ENCODE results near the gene BIRC6. TPM values are rescaled to one million over a fixed set of nuclear protein-coding genes. Genes with fewer than 3 reads are reported as not detected.
"Not testable (repeated sequence)": the region's sequence is repeated elsewhere in the genome, so short reads cannot be mapped to it uniquely, and the experiment has no call there.

Gene BIRC6
- polyA plus RNA-seq, 1 donor (not counting 4 experiments of a cell fraction or from before 2014, with no cell fraction given), result 57.0 TPM

- Histone ChIP-seq H3K79me2 (ENCODE audit: control insufficient read depth, insufficient read depth, low read length) (peaks cover 61% of the 10 kb centered on the region), H3K27me3 (ENCODE audit: control insufficient read depth, extremely low read depth, insufficient read depth, low read length) (no peaks in the 10 kb centered on the region), H2AFZ (ENCODE audit: control insufficient read depth, low read length) (no peak overlapping the region), H3K4me2 (ENCODE audit: control insufficient read depth, extremely low read depth, insufficient read depth, low read depth, low read length) (peak overlapping the region; percentile 90), H3K4me3 (ENCODE audit: control insufficient read depth in 2 of 3, extremely low read depth in 1 of 3, insufficient read depth in 2 of 3, low read depth in 1 of 3, low read length in 3 of 3) (peak overlapping the region; percentile 83 to 97 (median 94)), H3K4me1 (ENCODE audit: control insufficient read depth, extremely low read depth, insufficient read depth, low read length) (peaks cover 15% of the 10 kb centered on the region), H3K27ac (ENCODE audit: control insufficient read depth, insufficient read depth, low read length) (peak overlapping the region; percentile 60), H4K20me1 (ENCODE audit: control insufficient read depth, extremely low read depth, insufficient read depth, low read length) (peaks cover 8% of the 10 kb centered on the region), H3K9me3 (ENCODE audit: control insufficient read depth, low read depth, low read length) (no peaks in the 10 kb centered on the region), H3K9me1 (ENCODE audit: control insufficient read depth, extremely low read depth, insufficient read depth, low read length) (peaks cover 2% of the 10 kb centered on the region), H3K9ac (ENCODE audit: control insufficient read depth, extremely low read depth, insufficient read depth, low read length) (peak overlapping the region; percentile 87), H3K36me3 (ENCODE audit: control insufficient read depth in 2 of 2, extremely low read depth in 1 of 2, insufficient read depth in 2 of 2, low read length in 2 of 2) (peaks cover 0 to 6% of the 10 kb centered on the region in 2 experiments)
- TF ChIP-seq CTCF (optimal IDR thresholded peaks at IDR 0.05 in 1 of 3, IDR thresholded peaks at IDR 0.05 in 1 of 3, conservative IDR thresholded peaks at IDR 0.05 in 1 of 3; ENCODE audit: extremely low read depth in 1 of 3, insufficient read depth in 2 of 3, low read length in 3 of 3) (no peak), EZH2 (IDR thresholded peaks at IDR 0.05; ENCODE audit: low read length) (no peak)
- DNase-seq (ENCODE audit: low read depth, low spot score) (no peak), FAIRE-seq (no peak)
- dilution Hi-C loops (cut with MboI; ENCODE audit: extremely low pct_ligation_motif_present, low sequenced_read_pairs), result no loop called here
Observed at GRCh38 chr2:32358111-32358482, 1.3 kb downstream of the BIRC6 start.

GRCh38 chr2:32360416-32360815 lies 3.6 kb downstream of the BIRC6 start:
- peaks cover 2% of the 10 kb centered on the region for H3K9me1 ChIP-seq (ENCODE audit: control insufficient read depth, extremely low read depth, insufficient read depth, low read length)
- H3K27ac ChIP-seq (ENCODE audit: control insufficient read depth, insufficient read depth, low read length), result no peak overlapping the region
- peaks cover 11% of the 10 kb centered on the region for H4K20me1 ChIP-seq (ENCODE audit: control insufficient read depth, extremely low read depth, insufficient read depth, low read length)
- TF ChIP-seq EZH2 (IDR thresholded peaks at IDR 0.05; ENCODE audit: low read length) (no peak), CTCF (optimal IDR thresholded peaks at IDR 0.05 in 1 of 3, IDR thresholded peaks at IDR 0.05 in 1 of 3, conservative IDR thresholded peaks at IDR 0.05 in 1 of 3; ENCODE audit: extremely low read depth in 1 of 3, insufficient read depth in 2 of 3, low read length in 3 of 3) (no peak)
- peaks cover 84% of the 10 kb centered on the region for H3K79me2 ChIP-seq (ENCODE audit: control insufficient read depth, insufficient read depth, low read length)
- H3K4me3 ChIP-seq (ENCODE audit: control insufficient read depth in 2 of 3, extremely low read depth in 1 of 3, insufficient read depth in 2 of 3, low read depth in 1 of 3, low read length in 3 of 3), result no peak overlapping the region
- no peak overlapping the region for H2AFZ ChIP-seq (ENCODE audit: control insufficient read depth, low read length)
- DNase-seq (ENCODE audit: low read depth, low spot score), result no peak
- H3K4me2 ChIP-seq (ENCODE audit: control insufficient read depth, extremely low read depth, insufficient read depth, low read depth, low read length), result no peak overlapping the region
- H3K9me3 ChIP-seq (ENCODE audit: control insufficient read depth, low read depth, low read length), result no peaks in the 10 kb centered on the region
- peaks cover 0 to 6% of the 10 kb centered on the region in 2 experiments for H3K36me3 ChIP-seq (ENCODE audit: control insufficient read depth in 2 of 2, extremely low read depth in 1 of 2, insufficient read depth in 2 of 2, low read length in 2 of 2)
- dilution Hi-C loops (cut with MboI; ENCODE audit: extremely low pct_ligation_motif_present, low sequenced_read_pairs), result no loop called here
- peaks cover 15% of the 10 kb centered on the region for H3K4me1 ChIP-seq (ENCODE audit: control insufficient read depth, extremely low read depth, insufficient read depth, low read length)
- H3K27me3 ChIP-seq (ENCODE audit: control insufficient read depth, extremely low read depth, insufficient read depth, low read length), result no peaks in the 10 kb centered on the region
- no peak overlapping the region for H3K9ac ChIP-seq (ENCODE audit: control insufficient read depth, extremely low read depth, insufficient read depth, low read length)
- no peak for FAIRE-seq

- DNase-seq (ENCODE audit: low read depth, low spot score); H3K27ac ChIP-seq (ENCODE audit: control insufficient read depth, insufficient read depth, low read length); H3K27me3 ChIP-seq (ENCODE audit: control insufficient read depth, extremely low read depth, insufficient read depth, low read length); H2AFZ ChIP-seq (ENCODE audit: control insufficient read depth, low read length); H3K36me3 ChIP-seq (ENCODE audit: control insufficient read depth in 2 of 2, extremely low read depth in 1 of 2, insufficient read depth in 2 of 2, low read length in 2 of 2); H3K4me2 ChIP-seq (ENCODE audit: control insufficient read depth, extremely low read depth, insufficient read depth, low read depth, low read length); FAIRE-seq; H3K9me3 ChIP-seq (ENCODE audit: control insufficient read depth, low read depth, low read length); H3K9ac ChIP-seq (ENCODE audit: control insufficient read depth, extremely low read depth, insufficient read depth, low read length); dilution Hi-C loops (cut with MboI; ENCODE audit: extremely low pct_ligation_motif_present, low sequenced_read_pairs); H3K9me1 ChIP-seq (ENCODE audit: control insufficient read depth, extremely low read depth, insufficient read depth, low read length); H3K4me3 ChIP-seq (ENCODE audit: control insufficient read depth in 2 of 3, extremely low read depth in 1 of 3, insufficient read depth in 2 of 3, low read depth in 1 of 3, low read length in 3 of 3): not testable (repeated sequence)
- H3K79me2 ChIP-seq (ENCODE audit: control insufficient read depth, insufficient read depth, low read length), result peaks cover 99% of the 10 kb centered on the region
- peaks cover 15% of the 10 kb centered on the region for H3K4me1 ChIP-seq (ENCODE audit: control insufficient read depth, extremely low read depth, insufficient read depth, low read length)
- H4K20me1 ChIP-seq (ENCODE audit: control insufficient read depth, extremely low read depth, insufficient read depth, low read length), result peaks cover 15% of the 10 kb centered on the region
Observed at GRCh38 chr2:32362997-32363396, 6.2 kb downstream of the BIRC6 start.
